ENCODE data around the gene RMND5A.

DNA sequence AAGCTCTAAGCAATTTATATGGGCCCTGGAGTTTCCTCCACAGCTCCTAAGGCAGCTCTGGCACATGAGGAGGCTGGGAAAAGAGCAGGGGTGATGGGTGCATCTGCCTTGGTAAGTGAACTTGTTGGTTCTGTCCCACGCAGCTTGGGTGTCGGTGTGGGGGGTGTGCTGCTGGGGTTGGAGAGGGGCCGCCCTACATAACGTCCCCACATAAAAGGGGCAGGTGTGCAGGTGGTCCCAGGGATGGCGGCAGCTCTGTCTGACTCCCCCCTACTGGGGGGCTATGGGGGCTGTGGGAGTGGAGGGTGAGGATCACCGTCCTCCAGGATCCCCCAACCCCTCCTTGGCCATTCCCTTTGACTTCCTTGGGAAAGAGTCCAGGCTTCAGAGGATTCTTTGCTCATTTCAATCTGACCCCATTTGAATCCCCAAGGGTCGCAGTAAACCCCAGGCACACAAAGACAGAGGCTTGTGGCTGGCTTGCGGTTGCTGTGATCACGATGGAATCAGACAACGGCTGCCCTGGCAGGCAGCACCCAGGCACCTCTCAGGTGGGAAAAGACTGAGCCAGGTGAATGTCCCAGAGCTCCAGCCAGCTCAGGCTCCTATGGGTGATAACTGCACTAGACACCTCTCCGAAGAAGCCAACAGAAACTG is 105.1 kb downstream of the RMND5A start:
- TF ChIP-seq, protein P1, sequence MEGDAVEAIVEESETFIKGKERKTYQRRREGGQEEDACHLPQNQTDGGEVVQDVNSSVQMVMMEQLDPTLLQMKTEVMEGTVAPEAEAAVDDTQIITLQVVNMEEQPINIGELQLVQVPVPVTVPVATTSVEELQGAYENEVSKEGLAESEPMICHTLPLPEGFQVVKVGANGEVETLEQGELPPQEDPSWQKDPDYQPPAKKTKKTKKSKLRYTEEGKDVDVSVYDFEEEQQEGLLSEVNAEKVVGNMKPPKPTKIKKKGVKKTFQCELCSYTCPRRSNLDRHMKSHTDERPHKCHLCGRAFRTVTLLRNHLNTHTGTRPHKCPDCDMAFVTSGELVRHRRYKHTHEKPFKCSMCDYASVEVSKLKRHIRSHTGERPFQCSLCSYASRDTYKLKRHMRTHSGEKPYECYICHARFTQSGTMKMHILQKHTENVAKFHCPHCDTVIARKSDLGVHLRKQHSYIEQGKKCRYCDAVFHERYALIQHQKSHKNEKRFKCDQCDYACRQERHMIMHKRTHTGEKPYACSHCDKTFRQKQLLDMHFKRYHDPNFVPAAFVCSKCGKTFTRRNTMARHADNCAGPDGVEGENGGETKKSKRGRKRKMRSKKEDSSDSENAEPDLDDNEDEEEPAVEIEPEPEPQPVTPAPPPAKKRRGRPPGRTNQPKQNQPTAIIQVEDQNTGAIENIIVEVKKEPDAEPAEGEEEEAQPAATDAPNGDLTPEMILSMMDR (IDR thresholded peaks at IDR 0.05), result no peak
- TF ChIP-seq POLR2A (IDR thresholded peaks at IDR 0.05), result no peak
